Central memory CD8-positive, alpha-beta T cell (primary cell): ENCODE measurements around the gene IGHMBP2.
"Not testable (repeated sequence)": the region's sequence is repeated elsewhere in the genome, so short reads cannot be mapped to it uniquely, and the experiment has no call there.

Experiments used
- ATAC-seq: fragments of 150-1000 bp; cut with Tn5 transposase; replicated peaks from 2 replicates; pipeline ENCODE4 v1.10.0; 2022; ENCODE audit warnings: mild to moderate bottlenecking, moderate FRiP score, moderate number of reproducible peaks; ENCODE audit not compliant: poor library complexity, severe bottlenecking; ENCODE audit errors: extremely low read depth
- DNase-seq, 2 donors: peaks; one replicate each; pipeline ENCODE4 v3.0.0; 2021; ENCODE audit warnings: low spot score in 2 of 2
- H3K27ac Mint-ChIP-seq: one replicate; pipeline ENCODE4 v1.8.0; 2022; ENCODE audit warnings: low read depth, mild to moderate bottlenecking, moderate library complexity, mixed read lengths
- H3K27me3 Mint-ChIP-seq: one replicate; pipeline ENCODE4 v1.8.0; 2022; ENCODE audit warnings: mixed read lengths
- H3K36me3 Mint-ChIP-seq: one replicate; pipeline ENCODE4 v1.8.0; 2022; ENCODE audit warnings: mild to moderate bottlenecking, moderate library complexity, mixed read lengths; ENCODE audit not compliant: insufficient read depth
- H3K4me1 Mint-ChIP-seq: one replicate; pipeline ENCODE4 v1.8.0; 2022; ENCODE audit warnings: mixed read lengths
- H3K4me3 Mint-ChIP-seq: one replicate; pipeline ENCODE4 v1.8.0; 2022; ENCODE audit warnings: mild to moderate bottlenecking, moderate library complexity, mixed read lengths
- H3K9me3 Mint-ChIP-seq: one replicate; pipeline ENCODE4 v1.8.0; 2022; ENCODE audit warnings: mixed read lengths

Gene IGHMBP2

GRCh38 chr11:68969386-68969785 is 65.7 kb downstream of the IGHMBP2 start:
- Mint-ChIP-seq H3K4me3 (no peak overlapping the region), H3K9me3 (no peaks in the 10 kb centered on the region), H3K27me3 (peaks cover 32% of the 10 kb centered on the region), H3K4me1 (no peaks in the 10 kb centered on the region), H3K36me3 (peaks cover 1% of the 10 kb centered on the region), H3K27ac (no peak overlapping the region)
- no peak for DNase-seq
- ATAC-seq, result no peak

GRCh38 chr11:68970921-68971636 is 67.4 kb downstream of the IGHMBP2 start:
- no peak for DNase-seq
- no peak overlapping the region for H3K27ac Mint-ChIP-seq
- peaks cover 1% of the 10 kb centered on the region for H3K36me3 Mint-ChIP-seq
- ATAC-seq, result no peak
- H3K4me1 Mint-ChIP-seq, result no peaks in the 10 kb centered on the region
- H3K4me3 Mint-ChIP-seq, result no peak overlapping the region
- peaks cover 32% of the 10 kb centered on the region for H3K27me3 Mint-ChIP-seq
- no peaks in the 10 kb centered on the region for H3K9me3 Mint-ChIP-seq

- no peak for ATAC-seq
- no peaks in the 10 kb centered on the region for H3K4me1 Mint-ChIP-seq
- peaks cover 1% of the 10 kb centered on the region for H3K36me3 Mint-ChIP-seq
- H3K27ac Mint-ChIP-seq, result no peak overlapping the region
- peaks cover 28% of the 10 kb centered on the region for H3K27me3 Mint-ChIP-seq
- no peaks in the 10 kb centered on the region for H3K9me3 Mint-ChIP-seq
- no peak overlapping the region for H3K4me3 Mint-ChIP-seq
- DNase-seq, result no peak
Measured at GRCh38 chr11:68973219-68973618, 69.5 kb downstream of the IGHMBP2 start.

- not testable (repeated sequence) for H3K4me1 Mint-ChIP-seq, H3K9me3 Mint-ChIP-seq
Measured at GRCh38 chr11:68973706-68974105, 70.0 kb downstream of the IGHMBP2 start.

GRCh38 chr11:68974421-68975194 is 70.9 kb downstream of the IGHMBP2 start:
- H3K4me1 Mint-ChIP-seq, result no peaks in the 10 kb centered on the region
- H3K36me3 Mint-ChIP-seq, result peaks cover 1% of the 10 kb centered on the region
- no peak overlapping the region for H3K27ac Mint-ChIP-seq
- H3K9me3 Mint-ChIP-seq, result no peaks in the 10 kb centered on the region
- no peak for ATAC-seq
- DNase-seq, result no peak
- H3K27me3 Mint-ChIP-seq, result peaks cover 32% of the 10 kb centered on the region
- H3K4me3 Mint-ChIP-seq, result no peak overlapping the region

More at GRCh38 chr11:68973706-68974105, 70.0 kb downstream of the IGHMBP2 start:
- not testable (repeated sequence) for H3K27ac Mint-ChIP-seq, ATAC-seq, H3K36me3 Mint-ChIP-seq, H3K4me3 Mint-ChIP-seq, DNase-seq
- peaks cover 25% of the 10 kb centered on the region for H3K27me3 Mint-ChIP-seq

- no peak overlapping the region for H3K27ac Mint-ChIP-seq
- DNase-seq (no peak), ATAC-seq (no peak)
- H3K4me3 Mint-ChIP-seq, result no peak overlapping the region
- H3K27me3 Mint-ChIP-seq, result peaks cover 36% of the 10 kb centered on the region
- H3K9me3 Mint-ChIP-seq, result no peaks in the 10 kb centered on the region
- H3K4me1 Mint-ChIP-seq, result no peaks in the 10 kb centered on the region
- H3K36me3 Mint-ChIP-seq, result no peaks in the 10 kb centered on the region
Measured at GRCh38 chr11:68976095-68976494, 72.4 kb downstream of the IGHMBP2 start.

GRCh38 chr11:68976563-68976962 is 72.9 kb downstream of the IGHMBP2 start:
- no peak for ATAC-seq

GRCh38 chr11:68977781-68978625 is 74.3 kb downstream of the IGHMBP2 start:
- DNase-seq, result no peak
- no peaks in the 10 kb centered on the region for H3K36me3 Mint-ChIP-seq
- H3K27me3 Mint-ChIP-seq, result peaks cover 26% of the 10 kb centered on the region
- no peaks in the 10 kb centered on the region for H3K4me1 Mint-ChIP-seq
- no peak for ATAC-seq
- no peak overlapping the region for H3K4me3 Mint-ChIP-seq
- no peak overlapping the region for H3K27ac Mint-ChIP-seq
- peaks cover 10% of the 10 kb centered on the region for H3K9me3 Mint-ChIP-seq

More at GRCh38 chr11:68976563-68976962, 72.9 kb downstream of the IGHMBP2 start:
- H3K27me3 Mint-ChIP-seq, result peaks cover 31% of the 10 kb centered on the region
- H3K4me3 Mint-ChIP-seq, result no peak overlapping the region
- no peaks in the 10 kb centered on the region for H3K36me3 Mint-ChIP-seq
- DNase-seq, result no peak
- H3K9me3 Mint-ChIP-seq, result no peaks in the 10 kb centered on the region
- no peak overlapping the region for H3K27ac Mint-ChIP-seq
- H3K4me1 Mint-ChIP-seq, result no peaks in the 10 kb centered on the region

GRCh38 chr11:68978626-68978930 is 74.9 kb downstream of the IGHMBP2 start:
- DNase-seq, result no peak
- no peak for ATAC-seq
- Mint-ChIP-seq H3K27me3 (peaks cover 26% of the 10 kb centered on the region), H3K36me3 (no peaks in the 10 kb centered on the region), H3K4me3 (no peak overlapping the region), H3K9me3 (peaks cover 10% of the 10 kb centered on the region), H3K27ac (no peak overlapping the region), H3K4me1 (no peaks in the 10 kb centered on the region)

GRCh38 chr11:68978931-68979594 is 75.4 kb downstream of the IGHMBP2 start:
- H3K27ac Mint-ChIP-seq, result no peak overlapping the region
- H3K4me3 Mint-ChIP-seq, result no peak overlapping the region
- peaks cover 10% of the 10 kb centered on the region for H3K9me3 Mint-ChIP-seq
- H3K4me1 Mint-ChIP-seq, result no peaks in the 10 kb centered on the region
- no peak for DNase-seq
- ATAC-seq, result no peak
- no peaks in the 10 kb centered on the region for H3K36me3 Mint-ChIP-seq
- peaks cover 26% of the 10 kb centered on the region for H3K27me3 Mint-ChIP-seq

GRCh38 chr11:68979931-68980775 is 76.5 kb downstream of the IGHMBP2 start:
- no peak for DNase-seq
- H3K27me3 Mint-ChIP-seq, result peaks cover 28% of the 10 kb centered on the region
- no peaks in the 10 kb centered on the region for H3K36me3 Mint-ChIP-seq

GRCh38 chr11:68980776-68981065 is 77.0 kb downstream of the IGHMBP2 start, which contains the start of gene MRGPRD:
TSS of gene MRGPRD (minus strand) at chr11:68980986. CDS start at chr11:68980986, 0 bp downstream.
- H3K36me3 Mint-ChIP-seq, result no peaks in the 10 kb centered on the region
- H3K4me1 Mint-ChIP-seq, result no peaks in the 10 kb centered on the region
- H3K9me3 Mint-ChIP-seq, result peaks cover 10% of the 10 kb centered on the region
- H3K4me3 Mint-ChIP-seq, result no peak within 1 kb of the TSS
- H3K27me3 Mint-ChIP-seq, result peaks cover 33% of the 10 kb centered on the region
- ATAC-seq, result no peak
- no peak within 1 kb of the TSS for H3K27ac Mint-ChIP-seq
- no peak for DNase-seq

More at GRCh38 chr11:68979931-68980775, 76.5 kb downstream of the IGHMBP2 start:
- H3K4me1 Mint-ChIP-seq, result no peaks in the 10 kb centered on the region
- H3K4me3 Mint-ChIP-seq, result no peak overlapping the region
- H3K9me3 Mint-ChIP-seq, result peaks cover 10% of the 10 kb centered on the region
- ATAC-seq, result no peak
- H3K27ac Mint-ChIP-seq, result no peak overlapping the region
